Transverse colon (tissue), 4 donors: ENCODE results near the gene SORT1.

Source experiments
- POLR2A ChIP-seq: fragments of 450-650 bp; IDR thresholded peaks from one replicate; pipeline ENCODE4 v1.6.1; 2016; ENCODE audit warnings: antibody characterized with exemption, mild to moderate bottlenecking, moderate library complexity
- POLR2AphosphoS5 ChIP-seq, 3 donors: sonication (generic); formaldehyde crosslinking; IDR thresholded peaks; one replicate each; pipeline ENCODE4 v1.6.1; 2016; ENCODE audit warnings: antibody characterized with exemption in 3 of 3
- TF ChIP-seq, protein P1 (sequence below), 5 experiments: fragments of 200-600 bp in 3 of 5; fragments of 450-650 bp in 2 of 5; sonication (generic) in 3 of 5; IDR thresholded peaks; 1 replicate in 2 of 5; 2 replicates in 3 of 5; pipeline ENCODE4 v1.5.1; 2016 to 2017; ENCODE audit warnings: antibody characterized with exemption in 5 of 5, inconsistent platforms in 3 of 5, mild to moderate bottlenecking in 2 of 5, moderate library complexity in 1 of 5

- TF ChIP-seq, protein P1, sequence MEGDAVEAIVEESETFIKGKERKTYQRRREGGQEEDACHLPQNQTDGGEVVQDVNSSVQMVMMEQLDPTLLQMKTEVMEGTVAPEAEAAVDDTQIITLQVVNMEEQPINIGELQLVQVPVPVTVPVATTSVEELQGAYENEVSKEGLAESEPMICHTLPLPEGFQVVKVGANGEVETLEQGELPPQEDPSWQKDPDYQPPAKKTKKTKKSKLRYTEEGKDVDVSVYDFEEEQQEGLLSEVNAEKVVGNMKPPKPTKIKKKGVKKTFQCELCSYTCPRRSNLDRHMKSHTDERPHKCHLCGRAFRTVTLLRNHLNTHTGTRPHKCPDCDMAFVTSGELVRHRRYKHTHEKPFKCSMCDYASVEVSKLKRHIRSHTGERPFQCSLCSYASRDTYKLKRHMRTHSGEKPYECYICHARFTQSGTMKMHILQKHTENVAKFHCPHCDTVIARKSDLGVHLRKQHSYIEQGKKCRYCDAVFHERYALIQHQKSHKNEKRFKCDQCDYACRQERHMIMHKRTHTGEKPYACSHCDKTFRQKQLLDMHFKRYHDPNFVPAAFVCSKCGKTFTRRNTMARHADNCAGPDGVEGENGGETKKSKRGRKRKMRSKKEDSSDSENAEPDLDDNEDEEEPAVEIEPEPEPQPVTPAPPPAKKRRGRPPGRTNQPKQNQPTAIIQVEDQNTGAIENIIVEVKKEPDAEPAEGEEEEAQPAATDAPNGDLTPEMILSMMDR (IDR thresholded peaks at IDR 0.05), result no peak
- TF ChIP-seq POLR2AphosphoS5 (IDR thresholded peaks at IDR 0.05) (no peak), POLR2A (no peak)
Measured at GRCh38 chr1:109347511-109347910, 50.2 kb downstream of the SORT1 start.
